GM10248 (cell line): ENCODE data around the gene TPP2.

ENCODE experiments used
- CTCF ChIA-PET: fragments of 300-600 bp; sonication (Branson Sonifier 250); formaldehyde crosslinking; extraction: SDS; loops from one replicate; lab custom pipeline; 2021; ENCODE audit warnings: antibody characterized with exemption; lab: Yijun Ruan, JAX
- POLR2A ChIA-PET: fragments of 350-650 bp; sonication (Branson Sonifier 250); formaldehyde crosslinking; extraction: SDS; loops from one replicate; lab custom pipeline; 2020; ENCODE audit warnings: antibody characterized with exemption; lab: Yijun Ruan, JAX
- DNase-seq: peaks from one replicate; pipeline ENCODE4 v3.0.0; 2012; ENCODE audit errors: extremely low spot score
- CTCF ChIP-seq: IDR thresholded peaks from 2 replicates; pipeline ENCODE4 v1.5.1; 2012; ENCODE audit warnings: mild to moderate bottlenecking, low read depth; ENCODE audit errors: extremely low read depth, missing control alignments, control extremely low read depth

The TPP2 gene

GRCh38 chr13:102700088-102701031 is 103.6 kb downstream of the TPP2 start:
- CTCF ChIA-PET, result no interaction called here
- POLR2A ChIA-PET, result no interaction called here
- TF ChIP-seq CTCF, result no peak
- DNase-seq, result no peak

- DNase-seq, result no peak
- no peak for TF ChIP-seq CTCF
- POLR2A ChIA-PET, result no interaction called here
- CTCF ChIA-PET, result no interaction called here
These were observed 104.5 kb downstream of the TPP2 start for GRCh38 chr13:102701331-102701730.

- ChIA-PET CTCF (interaction anchor here (1.1 to 1.3 kb wide), 2 partner anchors 13 to 97 kb away, joined by 3 to 4 read pairs; no protein-coding TSS in a partner anchor), POLR2A (no interaction called here)
These were observed 106.4 kb downstream of the TPP2 start for GRCh38 chr13:102702965-102703725.

GRCh38 chr13:102703726-102704035 is 106.9 kb downstream of the TPP2 start:
- ChIA-PET POLR2A (no interaction called here), CTCF (interaction anchor here (1.1 to 1.3 kb wide), 2 partner anchors 13 to 96 kb away, joined by 3 to 4 read pairs; no protein-coding TSS in a partner anchor)
- DNase-seq, result no peak
- TF ChIP-seq CTCF, result no peak

More at GRCh38 chr13:102702965-102703725, 106.4 kb downstream of the TPP2 start:
- no peak for DNase-seq
- no peak for TF ChIP-seq CTCF

- ChIA-PET POLR2A (no interaction called here), CTCF (interaction anchor here (1.1 to 1.3 kb wide), 2 partner anchors 12 to 95 kb away, joined by 3 to 4 read pairs; no protein-coding TSS in a partner anchor)
- no peak for TF ChIP-seq CTCF
- no peak for DNase-seq
These were observed 107.7 kb downstream of the TPP2 start for GRCh38 chr13:102704238-102705058.
